CD4-positive, alpha-beta T cell treated with Interleukin-15 for 1 hour (primary cell): Measurements from ENCODE around the gene RNF141.
A peak's percentile ranks its signal among the peaks of the same experiment; 100 is the strongest.

Source experiments
- DNase-seq: peaks from one replicate; pipeline ENCODE4 v3.0.0-alpha.2; 2020

RNF141 gene

GRCh38 chr11:10540915-10541560 is at the start of gene RNF141:
Gene RNF141 (minus strand): TSS chr11:10541187. CDS start chr11:10534158, 7,029 bp downstream.
- peak; percentile 92 for DNase-seq

GRCh38 chr11:10590218-10590915 is 49.4 kb upstream of the RNF141 start:
- no peak for DNase-seq

- DNase-seq = no peak
Observed at GRCh38 chr11:10588904-10589303, 47.9 kb upstream of the RNF141 start.

GRCh38 chr11:10587995-10588394 is 47.0 kb upstream of the RNF141 start:
- DNase-seq = no peak

- DNase-seq = no peak
Observed at GRCh38 chr11:10587388-10587787, 46.4 kb upstream of the RNF141 start.

GRCh38 chr11:10584071-10584501 is 43.1 kb upstream of the RNF141 start:
- no peak for DNase-seq

GRCh38 chr11:10581481-10582019 is 40.6 kb upstream of the RNF141 start:
- peak; percentile 78 for DNase-seq

GRCh38 chr11:10580623-10581022 is 39.6 kb upstream of the RNF141 start:
- no peak for DNase-seq

GRCh38 chr11:10579700-10580099 is 38.7 kb upstream of the RNF141 start:
- no peak for DNase-seq

GRCh38 chr11:10576035-10576398 is 35.0 kb upstream of the RNF141 start:
- no peak for DNase-seq

- DNase-seq = no peak
Observed at GRCh38 chr11:10575346-10576034, 34.5 kb upstream of the RNF141 start.

GRCh38 chr11:10573556-10573955 is 32.6 kb upstream of the RNF141 start:
- no peak for DNase-seq

GRCh38 chr11:10573028-10573427 is 32.0 kb upstream of the RNF141 start:
- no peak for DNase-seq

GRCh38 chr11:10572533-10572932 is 31.5 kb upstream of the RNF141 start:
- no peak for DNase-seq

GRCh38 chr11:10568486-10568941 is 27.5 kb upstream of the RNF141 start, which contains the start of gene LYVE1:
Gene LYVE1 (minus strand): TSS chr11:10568665. CDS start chr11:10568532, 133 bp downstream.
- no peak for DNase-seq

GRCh38 chr11:10567446-10567845 is 26.5 kb upstream of the RNF141 start:
- no peak for DNase-seq

GRCh38 chr11:10566257-10566957 is 25.4 kb upstream of the RNF141 start:
- no peak for DNase-seq

GRCh38 chr11:10565493-10565892 is 24.5 kb upstream of the RNF141 start:
- DNase-seq = no peak

GRCh38 chr11:10564696-10565318 is 23.8 kb upstream of the RNF141 start:
- no peak for DNase-seq

GRCh38 chr11:10564030-10564429 is 23.0 kb upstream of the RNF141 start:
- no peak for DNase-seq

- DNase-seq = no peak
Observed at GRCh38 chr11:10561947-10562346, 21.0 kb upstream of the RNF141 start.

- no peak for DNase-seq
Observed at GRCh38 chr11:10561043-10561818, 20.2 kb upstream of the RNF141 start.
